AG04449 (cell line): ENCODE measurements around the gene KIF25.

Experiments used
- CTCF ChIA-PET: fragments of 350-600 bp; formaldehyde crosslinking; extraction: SDS; loops from one replicate; lab custom pipeline; 2021; ENCODE audit warnings: antibody characterized with exemption; lab: Yijun Ruan, JAX
- POLR2A ChIA-PET: fragments of 400-600, 350-600 bp; formaldehyde crosslinking; extraction: SDS; loops from one replicate; lab custom pipeline; 2020; ENCODE audit warnings: antibody characterized with exemption, inconsistent platforms; lab: Yijun Ruan, JAX
- DNase-seq: peaks from one replicate; pipeline ENCODE4 v3.0.0-alpha.2; 2010; ENCODE audit warnings: low read depth, low spot score
- H3K4me3 ChIP-seq: 2 replicates; pipeline ENCODE4 v1.5.1; 2011; ENCODE audit warnings: low read depth, mild to moderate bottlenecking, control low read depth, low read length
- TF ChIP-seq, protein P1 (sequence below): IDR thresholded peaks from one replicate; pipeline ENCODE4 v1.5.1; 2011; ENCODE audit warnings: mild to moderate bottlenecking, moderate library complexity, low read length, control low read depth, inconsistent platforms; ENCODE audit not compliant: insufficient read depth; ENCODE audit errors: missing control alignments

The KIF25 gene

DNA sequence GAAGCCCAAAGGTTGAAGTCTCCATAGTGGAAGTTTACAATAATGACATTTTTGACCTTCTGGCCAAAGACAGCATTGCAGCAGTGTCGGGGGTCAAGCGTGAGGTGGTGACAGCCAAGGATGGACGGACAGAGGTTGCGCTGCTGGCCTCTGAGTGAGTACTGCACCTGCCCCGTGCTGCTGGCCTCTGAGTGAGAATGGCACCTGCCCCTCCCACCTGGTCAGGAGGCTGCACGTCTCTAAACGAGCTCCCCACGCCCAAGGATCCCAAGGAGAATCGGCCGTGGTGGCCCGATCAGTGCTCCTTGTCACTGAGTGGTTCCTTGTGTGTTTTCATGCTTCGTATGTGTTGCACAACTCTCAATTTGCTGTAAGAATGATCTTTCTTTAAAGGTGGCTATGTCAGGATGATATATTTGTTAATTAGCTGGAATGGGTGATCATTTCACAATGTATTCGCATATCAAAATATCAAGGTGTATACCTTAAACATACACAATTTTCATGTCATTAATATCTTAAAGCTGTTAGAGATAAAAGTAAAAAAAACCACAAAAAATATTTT is 41.2 kb downstream of the KIF25 start:
- CTCF ChIA-PET = no interaction called here
- no peak for DNase-seq
- no peak overlapping the region for H3K4me3 ChIP-seq
- POLR2A ChIA-PET = no interaction called here
- TF ChIP-seq, protein P1, sequence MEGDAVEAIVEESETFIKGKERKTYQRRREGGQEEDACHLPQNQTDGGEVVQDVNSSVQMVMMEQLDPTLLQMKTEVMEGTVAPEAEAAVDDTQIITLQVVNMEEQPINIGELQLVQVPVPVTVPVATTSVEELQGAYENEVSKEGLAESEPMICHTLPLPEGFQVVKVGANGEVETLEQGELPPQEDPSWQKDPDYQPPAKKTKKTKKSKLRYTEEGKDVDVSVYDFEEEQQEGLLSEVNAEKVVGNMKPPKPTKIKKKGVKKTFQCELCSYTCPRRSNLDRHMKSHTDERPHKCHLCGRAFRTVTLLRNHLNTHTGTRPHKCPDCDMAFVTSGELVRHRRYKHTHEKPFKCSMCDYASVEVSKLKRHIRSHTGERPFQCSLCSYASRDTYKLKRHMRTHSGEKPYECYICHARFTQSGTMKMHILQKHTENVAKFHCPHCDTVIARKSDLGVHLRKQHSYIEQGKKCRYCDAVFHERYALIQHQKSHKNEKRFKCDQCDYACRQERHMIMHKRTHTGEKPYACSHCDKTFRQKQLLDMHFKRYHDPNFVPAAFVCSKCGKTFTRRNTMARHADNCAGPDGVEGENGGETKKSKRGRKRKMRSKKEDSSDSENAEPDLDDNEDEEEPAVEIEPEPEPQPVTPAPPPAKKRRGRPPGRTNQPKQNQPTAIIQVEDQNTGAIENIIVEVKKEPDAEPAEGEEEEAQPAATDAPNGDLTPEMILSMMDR = no peak

DNA sequence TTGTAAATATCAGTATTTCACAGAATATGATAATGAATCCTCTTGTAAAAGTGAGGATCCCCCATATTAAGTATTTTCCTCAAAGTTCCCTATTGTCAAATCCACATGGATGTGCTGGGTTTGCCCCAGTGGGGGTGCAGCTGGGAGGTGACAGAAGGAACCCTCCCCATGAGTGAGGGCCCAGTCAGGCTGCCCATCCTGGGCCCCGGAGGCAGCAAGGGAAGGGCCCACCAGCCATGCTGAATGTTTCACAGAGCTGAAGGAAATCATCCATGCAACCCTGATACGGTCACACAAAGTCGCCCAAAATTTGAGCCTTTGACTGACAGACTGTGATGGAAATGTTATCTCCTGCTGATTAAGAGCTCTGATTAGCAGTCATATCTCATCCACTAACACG is 41.8 kb downstream of the KIF25 start:
- ChIA-PET POLR2A (no interaction called here), CTCF (no interaction called here)
- no peak for DNase-seq
- TF ChIP-seq, protein P1 = no peak
- H3K4me3 ChIP-seq = no peak overlapping the region

DNA sequence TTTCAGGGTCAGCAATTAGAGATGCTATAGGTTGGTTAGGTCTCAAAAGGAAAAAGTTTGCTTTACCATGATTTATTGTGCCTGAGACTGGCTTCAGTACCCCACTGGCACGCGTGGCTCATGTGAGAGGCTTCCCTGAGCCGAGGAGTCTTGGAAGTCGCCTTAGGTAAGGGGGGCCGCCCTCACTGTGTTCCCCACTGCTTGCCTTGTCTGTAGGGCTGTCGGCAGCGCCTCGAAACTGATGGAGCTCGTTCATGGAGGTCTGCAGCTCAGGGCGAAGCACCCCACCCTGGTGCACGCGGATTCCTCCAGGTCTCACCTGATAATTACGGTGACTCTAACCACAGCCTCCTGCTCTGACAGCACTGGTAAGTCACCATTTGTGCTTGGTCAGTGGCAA is 42.4 kb downstream of the KIF25 start:
- DNase-seq = no peak
- ChIA-PET POLR2A (no interaction called here), CTCF (no interaction called here)
- TF ChIP-seq, protein P1 = no peak
- no peak overlapping the region for H3K4me3 ChIP-seq

DNA sequence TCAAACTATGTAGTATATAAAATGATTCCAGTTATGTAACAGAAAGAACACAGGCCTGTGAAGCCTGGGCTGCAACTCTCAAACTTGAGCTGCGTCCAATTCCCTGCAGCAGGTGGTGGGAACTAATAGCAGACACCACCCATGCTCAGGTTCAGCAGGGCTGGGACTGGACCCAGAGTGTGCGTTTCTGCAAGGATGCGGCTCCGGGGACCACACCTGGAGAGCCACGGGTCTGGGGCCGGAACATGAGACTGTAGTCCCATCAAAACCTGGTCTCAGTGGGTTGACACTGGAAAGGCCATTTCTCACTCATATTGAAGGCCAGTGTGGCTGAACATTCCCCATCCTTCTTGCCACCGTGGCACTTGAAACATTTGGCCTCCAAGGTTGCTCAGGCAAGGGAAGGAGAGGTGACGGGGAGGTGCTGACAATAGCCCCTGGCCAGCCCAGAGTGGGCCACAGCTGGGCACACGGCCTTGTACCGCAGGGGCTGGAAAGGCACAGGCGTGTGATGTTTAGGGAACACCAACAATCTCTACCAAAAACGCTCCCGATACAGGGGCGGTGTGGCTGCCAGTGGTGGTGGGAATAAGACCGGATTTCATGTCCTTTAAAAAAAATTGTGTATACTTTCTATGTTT is 43.5 kb downstream of the KIF25 start:
- ChIA-PET CTCF (no interaction called here), POLR2A (no interaction called here)
- no peak overlapping the region for H3K4me3 ChIP-seq
- DNase-seq = no peak
- TF ChIP-seq, protein P1 = no peak

DNA sequence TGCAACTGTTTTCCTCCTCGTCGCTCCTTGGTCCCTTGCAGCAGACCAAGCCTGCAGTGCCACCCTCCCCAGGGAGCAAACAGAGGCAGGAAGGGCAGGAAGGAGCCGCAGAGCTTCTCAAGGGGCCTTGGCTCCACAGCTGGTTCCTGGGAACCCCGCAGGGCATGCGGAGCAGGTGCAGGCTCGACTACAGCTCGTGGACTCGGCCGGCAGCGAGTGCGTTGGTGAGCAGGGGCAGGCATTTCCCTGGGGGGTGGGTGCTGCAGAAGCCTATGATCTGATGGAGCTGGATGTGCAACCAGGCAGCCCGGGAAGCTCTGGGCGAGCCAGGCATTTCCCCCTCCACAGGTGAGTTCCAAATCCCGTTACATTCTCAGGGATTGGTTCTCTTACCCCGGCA is 44.5 kb downstream of the KIF25 start:
- TF ChIP-seq, protein P1 = no peak
- ChIA-PET CTCF (no interaction called here), POLR2A (no interaction called here)
- H3K4me3 ChIP-seq = no peak overlapping the region
- DNase-seq = no peak

DNA sequence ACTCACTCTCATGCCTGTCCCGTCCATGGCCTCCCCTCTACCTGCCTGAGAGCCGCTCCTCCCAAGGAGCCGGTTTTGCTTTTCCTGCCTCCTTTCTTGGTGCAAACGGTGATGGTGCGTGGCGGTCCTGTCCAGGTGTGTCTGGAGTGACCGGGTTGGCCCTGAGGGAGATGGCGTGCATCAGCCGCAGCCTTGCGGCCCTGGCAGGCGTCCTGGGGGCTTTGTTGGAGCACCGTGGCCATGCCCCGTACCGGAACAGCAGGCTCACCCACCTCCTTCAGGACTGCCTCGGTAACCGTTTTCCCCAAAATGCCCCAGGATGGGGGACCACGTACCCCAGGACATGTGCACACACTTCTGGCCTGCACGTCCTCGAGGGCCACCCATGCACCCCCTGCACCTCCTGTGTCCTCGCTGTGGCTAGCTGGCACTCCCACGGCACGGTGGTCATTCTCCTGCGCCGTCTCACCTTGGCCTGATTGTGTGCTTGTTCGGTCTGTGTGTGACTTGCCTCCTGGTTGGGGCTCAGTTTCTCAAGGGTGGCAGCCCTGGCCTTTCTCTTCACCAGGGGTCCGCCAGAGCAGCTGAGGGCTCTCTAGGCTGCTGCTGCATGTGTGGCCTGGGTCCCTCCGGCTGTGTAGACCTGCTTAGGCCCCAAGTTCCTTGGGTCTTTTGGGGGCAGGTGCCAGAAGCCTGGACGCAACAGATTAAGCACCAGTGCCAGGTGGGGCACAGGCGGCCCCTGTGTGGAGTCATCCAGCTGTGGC is 45.1 kb downstream of the KIF25 start:
- CTCF ChIA-PET = no interaction called here
- DNase-seq = no peak
- POLR2A ChIA-PET = no interaction called here
- no peak overlapping the region for H3K4me3 ChIP-seq
- TF ChIP-seq, protein P1 = no peak
